Measurements from ENCODE around the gene DLEC1.
"Not testable (repeated sequence)": the region's sequence is repeated elsewhere in the genome, so short reads cannot be mapped to it uniquely, and the experiment has no call there.

DLEC1 gene

DNA sequence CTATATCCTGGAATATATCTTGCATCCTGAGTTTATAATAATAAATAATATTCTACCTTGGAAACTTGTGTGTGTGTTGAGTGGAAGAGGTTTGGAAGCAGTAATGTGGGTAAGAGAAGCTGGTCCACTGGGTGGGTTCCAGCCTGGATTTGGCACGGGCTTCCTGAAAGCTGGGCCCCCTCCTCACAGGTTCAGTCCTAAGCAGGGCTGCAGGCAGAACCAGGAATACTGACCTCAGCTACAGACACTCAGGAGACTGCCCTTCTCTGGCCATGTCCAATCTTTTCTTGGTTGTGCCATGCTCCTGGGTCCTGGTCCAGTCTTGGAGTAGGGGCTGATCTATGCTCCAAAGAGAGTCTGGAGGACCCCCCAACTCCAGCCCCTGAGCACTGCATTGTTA, 104.0 kb downstream of the DLEC1 start:
- DNase-seq, result no peak

DNA sequence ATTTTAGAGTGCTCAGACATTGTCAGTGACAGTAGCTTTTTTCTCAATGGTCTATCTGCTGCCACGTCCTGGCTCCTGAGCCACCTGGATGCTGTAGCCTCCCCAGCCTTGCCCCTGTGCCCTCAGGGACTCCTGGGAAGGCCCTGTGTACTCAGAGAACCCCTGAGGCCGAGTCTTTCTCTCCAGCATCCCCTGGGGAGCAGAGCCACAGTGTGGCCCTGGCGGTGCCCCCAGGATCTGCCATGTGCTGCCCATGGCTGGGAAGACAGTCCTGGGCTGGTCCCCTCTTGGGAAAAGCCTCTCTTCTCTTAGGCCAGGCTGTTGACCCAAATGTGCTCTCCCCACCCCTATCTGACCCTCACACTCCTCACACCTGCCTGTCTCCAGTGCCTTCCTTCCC, 104.5 kb downstream of the DLEC1 start:
- DNase-seq, result no peak

DNA sequence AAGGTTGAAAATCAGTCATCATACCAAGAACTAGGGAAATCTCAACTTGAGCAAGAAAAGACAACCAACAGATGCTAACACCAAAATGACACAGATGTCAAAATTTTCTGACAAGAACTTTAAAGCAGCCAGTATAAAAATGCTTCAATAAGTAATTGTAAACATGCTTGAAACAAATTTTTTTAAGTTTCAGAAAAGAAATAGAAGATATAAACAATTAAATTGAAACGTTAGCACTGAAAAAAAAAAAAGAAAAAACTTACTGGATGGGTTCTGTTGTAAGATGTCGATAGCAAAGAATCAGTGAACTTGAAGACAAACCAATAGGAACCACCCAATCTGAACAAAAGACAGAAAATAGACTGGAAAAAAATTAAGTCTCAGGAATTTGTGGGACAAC, 107.5 kb downstream of the DLEC1 start:
- no peak for DNase-seq

DNA sequence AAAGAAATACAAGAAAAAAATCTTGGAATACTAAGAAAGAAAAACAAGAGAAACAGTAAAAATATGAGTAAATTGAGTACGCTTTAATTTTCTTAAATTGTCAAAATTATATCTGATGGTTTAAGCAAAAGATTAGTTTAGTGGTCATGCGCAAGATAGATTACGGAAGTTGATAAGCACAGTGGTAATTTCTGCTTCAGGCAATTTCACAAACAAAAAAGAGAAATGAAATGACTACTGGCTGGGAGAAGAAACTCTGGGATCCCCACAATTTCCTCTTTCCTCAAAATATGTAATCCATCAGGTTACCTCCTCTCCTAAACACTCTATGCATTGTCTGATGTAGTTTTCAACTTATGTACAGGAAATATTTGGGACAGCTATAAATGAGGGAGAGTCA, 108.4 kb downstream of the DLEC1 start:
- peak in 1 of 2 donors; percentile 55 for DNase-seq

DNA sequence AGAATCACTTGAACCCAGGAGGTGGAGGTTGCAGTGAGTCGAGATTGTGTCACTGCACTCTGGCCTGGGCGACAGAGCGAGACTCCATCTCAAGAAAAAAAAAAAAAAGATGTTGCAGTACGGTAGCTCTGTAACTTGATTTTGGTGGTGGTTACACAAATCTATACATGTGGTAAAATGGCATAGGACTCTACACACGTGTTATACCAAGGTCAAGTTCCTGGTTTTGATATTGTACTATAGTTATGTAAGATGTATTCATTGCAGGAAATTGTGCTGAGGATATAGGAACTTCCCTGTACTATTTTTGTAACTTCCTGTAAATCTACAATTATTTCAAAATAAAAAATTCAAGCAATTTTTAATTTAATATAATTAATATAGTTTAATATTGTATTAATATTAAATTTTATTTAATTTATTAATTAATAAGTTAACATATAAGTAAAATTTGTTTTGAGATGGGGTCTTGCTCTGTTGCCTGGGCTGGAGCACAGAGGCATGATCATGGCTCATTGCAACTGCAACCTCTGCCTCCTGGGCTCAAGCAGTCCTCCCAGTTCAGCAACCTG, 109.4 kb downstream of the DLEC1 start:
- no peak for DNase-seq

DNA sequence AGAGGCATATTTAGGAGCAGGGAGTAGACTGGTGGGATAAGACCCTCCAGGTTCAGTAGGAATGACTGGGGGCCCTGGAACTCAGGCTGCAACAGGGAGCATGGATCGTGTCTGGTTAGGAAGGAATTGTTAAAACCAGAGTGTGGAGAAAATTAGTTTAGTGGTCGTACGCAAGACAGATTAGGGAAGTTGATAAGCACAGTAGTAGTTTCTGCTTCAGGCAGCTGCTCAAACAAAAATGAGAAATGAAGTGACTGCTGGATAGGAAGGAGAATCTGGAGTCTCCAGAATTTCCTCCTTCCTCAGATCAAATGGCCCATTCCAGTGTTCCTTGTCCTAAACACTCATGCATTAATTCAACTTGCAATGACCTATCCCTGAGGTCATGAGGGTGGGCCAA, 110.7 kb downstream of the DLEC1 start:
- DNase-seq, result peak in 1 of 2 donors; percentile 87

DNA sequence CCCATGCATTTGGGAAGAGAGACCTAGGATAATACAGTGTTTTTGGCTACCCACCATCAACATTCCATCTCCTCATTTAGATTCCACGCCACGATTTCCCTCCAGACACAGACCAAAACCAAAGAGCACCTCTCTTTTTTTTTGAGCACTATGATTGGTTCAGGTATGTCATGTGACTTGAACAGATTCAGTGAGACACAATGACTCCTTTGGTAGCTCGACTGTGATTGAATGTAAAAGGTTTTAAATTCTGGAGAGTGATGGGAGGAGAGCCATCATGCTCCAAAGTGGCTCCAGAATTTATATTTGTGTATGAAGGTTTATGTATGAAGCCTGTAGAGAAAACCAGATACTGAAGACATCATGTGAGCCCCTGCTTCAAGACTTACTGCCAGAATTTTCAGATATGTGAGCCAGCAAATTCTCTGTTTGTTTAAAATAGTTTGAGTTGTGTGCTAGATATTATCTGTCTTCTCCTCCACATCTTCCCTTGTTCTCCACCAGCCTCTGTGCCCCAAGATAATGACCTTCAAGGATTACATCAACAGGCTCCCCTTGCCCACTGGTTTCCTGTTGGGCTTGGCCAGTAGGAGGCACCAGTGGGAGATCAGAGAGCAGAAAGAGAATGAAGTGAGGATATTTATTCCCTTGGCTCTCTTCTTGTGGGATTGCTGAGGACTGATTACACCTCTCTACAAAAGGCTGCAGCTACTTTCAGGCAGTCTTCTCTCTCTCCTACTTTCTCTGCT, 111.9 kb downstream of the DLEC1 start:
- DNase-seq, result no peak

DNA sequence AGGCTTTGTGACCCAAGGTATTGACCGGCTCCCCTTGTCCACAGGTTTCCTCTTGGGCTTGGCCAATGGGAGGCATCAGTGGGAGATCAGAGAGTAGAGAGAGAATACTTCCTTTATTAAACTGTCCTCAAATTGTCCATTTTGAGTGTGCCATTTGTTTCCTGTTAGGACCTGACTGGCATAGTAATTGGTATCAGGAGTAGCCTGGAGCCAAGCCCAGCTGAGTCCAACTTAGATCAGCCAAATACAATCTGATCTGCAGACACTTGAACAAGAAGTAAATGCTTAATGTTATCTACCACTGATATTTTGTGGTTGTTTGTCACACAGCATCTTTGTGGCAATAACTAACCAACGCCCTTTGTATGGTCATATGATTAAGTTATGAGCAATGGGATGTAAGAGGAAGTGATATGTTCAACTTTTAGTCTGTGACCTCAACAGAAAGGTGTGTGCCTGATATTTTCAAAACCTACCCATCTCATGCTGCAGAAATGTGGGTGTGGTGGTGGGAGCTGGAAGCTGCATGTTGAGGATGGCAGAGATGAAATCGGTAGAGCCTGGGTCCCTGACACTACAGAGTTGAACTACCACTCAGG, 112.8 kb downstream of the DLEC1 start:
- no peak for DNase-seq

DNA sequence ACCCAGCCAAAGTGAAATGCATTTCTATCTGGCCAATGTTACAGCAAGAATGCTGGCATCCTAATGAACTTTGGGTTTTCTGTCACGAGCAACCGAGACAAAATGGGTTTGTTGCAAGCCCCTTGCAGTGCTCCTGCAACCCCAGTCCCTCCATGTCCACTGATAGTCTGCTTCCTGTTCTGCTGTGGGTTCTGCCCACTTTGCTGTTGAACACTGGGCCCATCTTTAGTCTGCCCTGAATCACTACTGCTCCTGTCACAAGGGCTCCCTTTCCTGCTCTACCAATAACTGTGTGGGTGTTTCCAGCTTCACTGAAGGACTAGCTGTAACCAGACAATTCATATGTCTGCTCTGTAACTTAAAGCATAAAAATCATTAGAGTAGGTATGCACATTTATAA, 113.6 kb downstream of the DLEC1 start:
- DNase-seq, result no peak

DNA sequence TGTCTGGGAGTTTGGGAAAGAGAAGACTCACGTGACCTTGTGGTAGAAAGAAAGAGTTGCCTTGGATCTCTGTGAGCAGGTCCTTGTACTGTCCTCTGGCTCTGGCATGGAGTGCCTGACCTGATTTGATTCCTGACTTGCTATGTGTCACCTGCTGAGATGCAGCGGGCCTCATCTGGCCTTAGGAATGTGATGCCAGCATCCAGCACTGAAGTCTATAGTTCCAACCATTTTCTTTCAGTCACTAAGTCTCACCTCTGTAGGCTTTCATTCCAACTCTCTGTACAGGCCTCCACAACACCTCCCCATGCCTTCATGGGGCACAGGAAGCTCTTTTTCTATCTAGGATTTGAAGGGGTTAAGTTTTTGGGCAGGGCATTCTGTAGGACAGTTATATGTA, 114.2 kb downstream of the DLEC1 start:
- no peak for DNase-seq

DNA sequence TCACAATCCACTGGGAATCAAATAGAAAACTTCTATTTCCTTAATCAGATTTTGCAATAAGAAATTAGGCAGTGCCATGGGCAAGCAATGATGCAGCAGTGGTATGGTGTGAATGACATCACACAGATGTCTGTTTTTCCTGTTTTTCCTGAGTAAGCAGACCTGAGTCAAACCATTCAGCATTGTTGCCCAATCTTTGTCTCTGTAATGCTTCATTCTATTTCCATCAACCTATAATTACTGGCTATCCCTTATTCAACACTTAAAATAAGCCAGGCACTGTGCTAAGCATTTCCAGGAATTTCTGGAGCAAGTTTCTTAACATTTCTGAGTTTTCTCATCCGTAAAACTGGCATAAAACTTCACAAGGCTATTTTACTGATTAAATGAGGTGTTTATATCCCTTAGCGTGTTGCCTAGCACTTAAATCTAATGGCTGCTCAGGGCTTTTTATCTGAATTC, 115.1 kb downstream of the DLEC1 start:
- DNase-seq, result peak in 1 of 2 donors; percentile 32

DNA sequence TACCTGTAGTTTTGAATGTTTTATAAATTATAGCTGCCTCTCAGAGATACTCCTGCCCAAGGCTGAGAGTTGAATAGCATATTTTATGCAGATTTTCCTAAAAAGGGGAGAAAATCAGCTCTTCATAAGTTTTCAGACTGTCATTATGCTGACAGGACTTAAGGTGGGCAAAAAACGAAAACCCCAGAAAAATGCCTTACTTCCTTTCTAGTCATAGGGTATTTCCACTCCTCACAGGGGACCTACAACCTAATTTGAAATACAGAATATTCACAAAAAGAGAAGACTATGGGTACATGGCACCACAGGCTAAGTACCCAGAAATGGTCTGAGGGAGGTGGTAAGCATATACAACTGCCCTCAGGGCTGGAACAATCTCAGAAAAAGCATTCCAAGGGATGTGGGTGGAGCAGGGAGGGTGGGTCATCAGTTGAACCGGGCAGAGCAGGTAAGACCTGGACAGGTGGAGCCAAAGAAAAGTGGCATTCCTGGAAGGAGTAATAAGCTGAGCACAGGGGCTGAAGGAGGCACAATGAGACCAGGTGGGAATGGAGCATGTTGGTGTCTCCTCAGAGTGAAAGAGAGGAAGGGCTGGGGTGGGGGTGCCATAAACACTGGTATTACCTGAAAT, 115.7 kb downstream of the DLEC1 start:
- DNase-seq, result no peak

DNA sequence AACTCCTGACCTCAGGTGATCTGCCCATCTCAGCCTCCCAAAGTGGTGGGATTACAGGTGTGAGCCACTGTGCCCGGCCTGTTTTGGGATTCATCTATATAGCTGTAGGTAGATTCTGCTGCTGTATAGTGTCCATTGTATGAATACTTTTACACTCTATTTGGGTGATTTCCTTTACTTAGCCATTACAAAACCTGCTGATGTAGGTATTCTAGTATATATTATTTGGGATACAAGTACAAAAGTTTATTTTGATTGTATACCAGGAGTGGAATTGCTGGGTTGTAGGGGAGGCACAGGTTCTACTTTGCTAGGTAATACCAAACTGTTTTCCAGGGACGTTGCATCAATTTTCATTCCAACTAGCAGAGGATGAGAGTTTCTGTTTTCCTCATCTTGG, 116.8 kb downstream of the DLEC1 start:
- DNase-seq, result no peak

DNA sequence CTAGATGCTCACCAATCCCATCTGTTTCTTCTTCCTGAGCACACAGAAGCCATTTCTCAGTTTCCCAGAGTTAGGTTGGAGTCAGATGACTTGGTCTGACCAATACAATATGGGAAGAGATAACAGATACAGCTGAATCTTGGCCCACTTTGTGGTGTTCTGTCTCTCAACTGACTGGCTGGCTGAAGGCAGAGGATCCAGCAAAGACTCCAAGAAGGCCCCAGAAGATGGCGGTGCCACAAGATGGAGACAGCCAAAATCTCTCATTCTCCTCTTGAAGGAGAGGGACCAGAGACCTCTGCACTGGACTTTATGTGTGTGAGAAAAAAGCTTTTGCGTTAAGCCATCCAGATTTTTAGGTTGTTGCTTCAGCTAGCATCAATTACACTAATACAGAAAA, 118.1 kb downstream of the DLEC1 start:
- no peak for DNase-seq

DNA sequence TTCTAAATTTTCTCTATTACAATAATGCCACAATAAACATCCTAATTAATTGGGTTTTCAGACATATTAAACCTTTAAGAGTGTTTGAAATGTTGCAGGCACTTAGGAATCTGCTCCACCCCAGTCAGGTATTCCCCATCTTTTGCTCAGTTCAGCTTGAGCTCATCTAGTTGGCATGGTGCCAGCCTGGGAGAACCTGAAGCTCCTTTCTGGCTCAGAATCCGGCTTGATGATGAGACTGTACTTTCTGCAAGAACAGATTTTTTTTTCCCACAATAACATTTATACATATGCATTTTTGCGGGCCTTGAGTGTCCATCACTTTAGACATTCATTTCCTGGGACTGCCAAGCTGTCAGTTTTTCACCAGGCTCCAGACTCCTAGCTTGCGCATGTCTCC, 118.6 kb downstream of the DLEC1 start:
- DNase-seq, result no peak

DNA sequence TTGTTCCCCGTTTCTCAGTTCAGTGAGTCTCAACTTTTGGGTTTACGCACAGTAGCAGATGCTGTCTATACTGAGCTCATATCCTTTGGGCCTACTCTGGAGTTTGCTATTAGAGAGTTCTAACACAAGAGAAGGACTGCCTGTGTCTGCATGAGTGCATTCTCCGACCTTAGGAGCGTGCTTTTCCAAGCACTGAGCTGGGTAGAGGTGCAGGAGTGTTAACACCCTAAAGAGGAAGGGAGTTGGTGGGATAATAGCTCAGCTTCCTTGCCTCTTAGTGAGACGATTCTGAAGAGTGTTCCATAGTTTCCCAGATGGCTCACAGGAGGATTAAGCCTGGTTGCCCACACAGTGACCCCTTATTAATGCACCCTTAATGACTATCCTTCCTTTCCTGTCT, 119.5 kb downstream of the DLEC1 start:
- no peak for DNase-seq

DNA sequence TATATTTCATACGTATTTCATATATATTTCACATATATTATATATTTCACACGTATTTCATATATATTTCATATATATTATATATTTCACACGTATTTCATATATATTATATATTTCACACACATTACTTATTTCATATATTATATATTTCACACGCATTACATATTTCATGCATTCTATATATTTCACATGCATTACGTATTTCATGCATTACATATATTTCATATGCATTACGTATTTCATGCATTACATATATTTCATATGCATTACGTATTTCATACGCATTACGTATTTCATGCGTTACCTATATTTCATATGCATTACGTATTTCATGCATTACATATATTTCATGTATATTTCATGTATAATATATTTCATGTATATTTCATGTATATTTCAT, 121.7 kb downstream of the DLEC1 start:
- not testable (repeated sequence) for DNase-seq

DNA sequence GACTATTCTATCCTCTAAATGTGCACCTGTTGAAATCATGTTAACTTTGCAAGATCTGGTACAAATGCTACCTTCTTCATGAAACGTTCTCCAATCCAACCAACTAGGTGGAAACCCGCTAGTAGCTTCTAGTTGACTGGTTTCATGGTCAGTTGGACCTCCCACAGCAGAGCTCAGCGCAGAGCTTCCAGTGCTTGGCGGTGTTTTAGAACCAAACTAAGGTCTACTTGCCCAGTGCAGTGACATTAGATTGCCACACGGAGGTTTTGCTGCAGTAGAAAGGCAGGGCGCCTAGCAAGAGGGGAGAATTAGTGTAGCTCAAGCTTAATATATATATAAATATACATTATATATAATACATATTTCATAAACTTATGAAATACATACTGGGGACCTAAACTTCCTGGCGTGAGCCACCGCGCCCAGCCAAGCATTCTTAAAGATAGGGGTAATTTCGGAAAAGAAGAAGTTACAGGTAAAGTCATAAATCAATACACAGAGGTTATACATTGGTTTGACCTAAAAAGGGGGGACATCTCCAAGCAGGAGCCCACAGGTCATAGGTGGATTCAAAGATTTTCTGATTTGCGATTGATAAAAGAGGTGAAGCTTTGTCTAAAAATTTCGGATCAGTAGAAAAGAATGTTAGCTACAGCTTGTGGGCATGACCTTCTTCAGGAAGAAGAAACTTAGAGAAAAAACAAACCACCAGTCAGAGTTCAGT, 124.3 kb downstream of the DLEC1 start:
- DNase-seq, result no peak

DNA sequence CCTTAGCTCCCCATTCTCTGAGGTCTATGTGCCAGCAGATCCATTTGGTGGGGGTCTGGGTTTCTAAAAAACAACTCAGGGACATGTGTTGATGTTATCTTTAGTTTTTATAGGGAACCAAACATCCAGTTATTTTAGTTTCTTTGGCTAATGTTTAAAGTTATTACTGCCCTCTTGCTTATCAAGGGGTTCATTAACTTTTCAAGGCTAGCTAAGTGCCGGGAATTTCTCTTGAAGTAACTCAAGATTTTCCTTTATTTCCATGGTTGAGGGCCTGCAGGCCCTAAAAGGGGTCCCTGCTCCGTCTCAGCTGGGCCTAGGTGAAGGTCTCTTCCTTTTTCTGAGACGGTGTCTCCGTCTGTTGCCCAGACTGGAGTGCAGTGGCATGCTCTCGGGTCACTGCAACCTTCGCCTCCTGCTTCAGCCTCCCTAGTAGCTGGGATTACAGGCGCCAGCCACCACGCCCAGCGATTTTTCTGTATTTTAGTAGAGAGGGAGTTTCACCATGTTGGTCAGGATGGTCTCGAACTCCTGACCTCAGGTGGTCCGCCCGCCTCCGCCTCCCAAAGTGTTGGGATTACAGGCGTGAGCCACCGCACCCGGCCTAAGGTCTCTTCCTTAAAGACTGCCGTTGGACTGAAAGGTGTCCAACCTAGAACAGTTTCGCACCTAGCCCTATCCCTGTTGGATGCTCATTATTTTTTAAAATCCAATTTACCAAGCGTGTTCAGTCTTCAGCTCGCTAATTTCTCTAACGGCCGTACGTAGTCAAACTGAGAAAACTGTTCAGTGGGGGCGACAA, 125.0 kb downstream of the DLEC1 start:
- no peak for DNase-seq

DNA sequence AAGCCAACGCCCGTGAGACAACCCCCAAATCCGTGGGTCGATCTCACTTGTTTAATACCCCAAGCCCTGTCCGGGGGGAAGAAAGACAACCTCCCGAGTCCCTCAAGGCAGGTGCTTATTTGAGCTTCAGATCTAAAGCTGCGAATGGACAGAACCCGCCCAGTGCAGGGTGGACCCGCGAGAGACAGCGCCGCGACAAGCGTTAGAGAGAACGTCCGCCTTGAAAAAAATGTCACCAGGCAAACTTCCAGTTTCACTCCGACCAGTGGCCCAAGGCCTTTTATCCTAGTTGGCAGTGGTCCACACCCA, 125.6 kb downstream of the DLEC1 start:
- no peak for DNase-seq

DNA sequence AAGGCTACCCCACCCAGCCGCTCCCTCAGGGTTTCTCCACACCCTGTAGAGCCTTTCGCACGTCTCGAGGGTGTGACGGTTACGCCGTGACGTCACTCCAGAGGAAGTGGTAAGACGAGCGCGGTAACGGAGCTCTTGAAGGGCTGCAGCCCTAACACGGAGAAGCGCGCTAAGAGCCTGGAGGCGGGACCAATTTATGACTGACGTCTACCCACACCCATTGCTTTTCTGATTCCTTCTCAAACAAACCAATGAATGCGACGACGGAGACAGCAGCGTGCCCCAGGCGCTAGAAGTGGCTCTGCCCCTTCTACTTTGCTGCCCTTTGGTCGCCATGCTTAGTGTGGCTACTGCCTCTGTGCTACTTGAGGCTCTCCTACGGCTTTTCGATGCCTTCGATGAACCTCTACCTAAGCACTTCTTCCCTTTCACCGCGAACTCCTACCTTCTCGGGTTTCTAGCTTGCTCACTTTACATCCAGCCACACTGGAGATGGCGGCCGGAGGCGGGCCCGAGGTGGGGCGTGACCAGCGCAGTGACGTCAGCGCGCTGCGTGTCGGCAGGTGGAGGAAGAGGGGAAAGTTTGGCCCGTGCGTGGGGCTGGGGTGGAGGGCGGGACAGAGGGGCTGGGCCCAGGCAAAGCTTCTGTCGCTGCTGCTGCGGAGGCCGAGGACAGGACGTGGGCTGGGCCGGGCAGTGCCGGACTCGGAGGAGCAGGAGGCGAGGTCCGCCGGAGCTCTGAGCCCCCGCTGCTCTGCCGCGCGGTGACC, 126.1 kb downstream of the DLEC1 start, which contains the start of gene OXSR1:
Gene OXSR1 (plus strand): TSS at position 586 of the 770 bp plus-strand sequence. CDS start 340 bp downstream, outside the sequence.
- peak; percentile 95 to 99 for DNase-seq
